HepG2 (cell line): Measurements from ENCODE around the gene CCL19. TPM values are rescaled to one million over a fixed set of nuclear protein-coding genes. Genes with fewer than 3 reads are reported as not detected.

Source experiments
- BHLHE40 ChIP-seq: IDR thresholded peaks from 2 replicates; pipeline ENCODE4 v1.6.1; 2011; ENCODE audit warnings: low read length, improper control_type of control experiment
- CC2D1A ChIP-seq: sonication (generic); formaldehyde crosslinking; IDR thresholded peaks from 2 replicates; pipeline ENCODE4 v1.8.1; 2023; ENCODE audit warnings: mild to moderate bottlenecking, missing genetic modification reagents
- DNMT3B ChIP-seq: conservative IDR thresholded peaks from 2 replicates; pipeline ENCODE4 v1.6.1; 2016; ENCODE audit warnings: missing biosample characterization, control low read depth
- DPF2 ChIP-seq: sonication (generic); formaldehyde crosslinking; IDR thresholded peaks from 2 replicates; pipeline ENCODE4 v1.4.0; 2020; ENCODE audit warnings: mild to moderate bottlenecking, low read depth, missing genetic modification reagents, borderline replicate concordance
- DR1 ChIP-seq: sonication (generic); formaldehyde crosslinking; IDR thresholded peaks from 2 replicates; pipeline ENCODE4 v1.8.0; 2021; ENCODE audit warnings: mild to moderate bottlenecking, missing genetic modification reagents, inconsistent platforms
- HOXA5 ChIP-seq: sonication (generic); formaldehyde crosslinking; IDR thresholded peaks from 2 replicates; pipeline ENCODE4 v1.4.0; 2020; ENCODE audit warnings: missing genetic modification reagents
- IRF9 ChIP-seq: sonication (generic); formaldehyde crosslinking; IDR thresholded peaks from 2 replicates; pipeline ENCODE4 v1.8.0; 2022; ENCODE audit warnings: missing genetic modification reagents, mild to moderate bottlenecking, borderline replicate concordance
- ISL2 ChIP-seq: sonication (generic); formaldehyde crosslinking; IDR thresholded peaks from 2 replicates; pipeline ENCODE4 v1.5.0; 2020; ENCODE audit warnings: missing genetic modification reagents
- ISX ChIP-seq: sonication (generic); formaldehyde crosslinking; conservative IDR thresholded peaks from 2 replicates; pipeline ENCODE4 v1.5.0; 2020; ENCODE audit warnings: missing genetic modification reagents
- KLF12 ChIP-seq: sonication (generic); formaldehyde crosslinking; IDR thresholded peaks from 2 replicates; pipeline ENCODE4 v1.4.0; 2020; ENCODE audit warnings: missing genetic modification reagents, borderline replicate concordance
- MTA1 ChIP-seq: sonication (generic); formaldehyde crosslinking; IDR thresholded peaks from 2 replicates; pipeline ENCODE4 v1.4.0; 2020; ENCODE audit warnings: missing genetic modification reagents, mild to moderate bottlenecking, borderline replicate concordance
- NCOA5 ChIP-seq: sonication (generic); formaldehyde crosslinking; IDR thresholded peaks from 2 replicates; pipeline ENCODE4 v1.4.0; 2020; ENCODE audit warnings: missing genetic modification reagents
- NFE2L2 ChIP-seq: fragments of 150-350 bp; IDR thresholded peaks from 2 replicates; pipeline ENCODE4 v1.6.1; 2014; ENCODE audit warnings: low read length
- NKX3-1 ChIP-seq: sonication (generic); formaldehyde crosslinking; IDR thresholded peaks from 2 replicates; pipeline ENCODE4 v1.5.0; 2020; ENCODE audit warnings: missing genetic modification reagents
- PRMT3 ChIP-seq: sonication (generic); formaldehyde crosslinking; IDR thresholded peaks from 2 replicates; pipeline ENCODE4 v1.8.1; 2022; ENCODE audit warnings: low read depth, mild to moderate bottlenecking, moderate library complexity, missing genetic modification reagents, borderline replicate concordance
- TBX2 ChIP-seq: sonication (generic); formaldehyde crosslinking; IDR thresholded peaks from 2 replicates; pipeline ENCODE4 v1.5.0; 2020; ENCODE audit warnings: missing genetic modification reagents, mild to moderate bottlenecking, borderline replicate concordance
- TCF7L2 ChIP-seq: IDR thresholded peaks from 2 replicates; pipeline ENCODE4 v1.6.1; 2011; ENCODE audit warnings: mild to moderate bottlenecking, low read depth, low read length, moderate library complexity
- THRA ChIP-seq: sonication (generic); formaldehyde crosslinking; IDR thresholded peaks from 2 replicates; pipeline ENCODE4 v1.4.0; 2020; ENCODE audit warnings: missing genetic modification reagents, borderline replicate concordance
- TOE1 ChIP-seq: sonication (generic); formaldehyde crosslinking; IDR thresholded peaks from 2 replicates; pipeline ENCODE4 v1.4.0; 2020; ENCODE audit warnings: mild to moderate bottlenecking, missing genetic modification reagents
- ZBTB25 ChIP-seq: IDR thresholded peaks from 2 replicates; pipeline ENCODE4 v1.6.1; 2018; ENCODE audit warnings: missing genetic modification reagents
- ZBTB38 ChIP-seq: sonication (generic); formaldehyde crosslinking; IDR thresholded peaks from 2 replicates; pipeline ENCODE4 v1.5.1; 2020; ENCODE audit warnings: mild to moderate bottlenecking, missing genetic modification reagents
- ZFP82 ChIP-seq: sonication (generic); formaldehyde crosslinking; IDR thresholded peaks from 2 replicates; pipeline ENCODE4 v1.5.1; 2020; ENCODE audit warnings: mild to moderate bottlenecking, missing genetic modification reagents, borderline replicate concordance
- ZNF143 ChIP-seq: sonication (generic); formaldehyde crosslinking; IDR thresholded peaks from 2 replicates; pipeline ENCODE4 v1.4.0; 2020; ENCODE audit warnings: missing genetic modification reagents
- ZNF24 ChIP-seq: fragments of 450-650 bp; IDR thresholded peaks from 2 replicates; pipeline ENCODE4 v1.6.1; 2017; ENCODE audit warnings: antibody characterized with exemption, mild to moderate bottlenecking
- ZNF513 ChIP-seq: sonication (generic); formaldehyde crosslinking; conservative IDR thresholded peaks from 2 replicates; pipeline ENCODE4 v1.5.0; 2020; ENCODE audit warnings: missing genetic modification reagents
- ZNF720 ChIP-seq: sonication (generic); formaldehyde crosslinking; IDR thresholded peaks from 2 replicates; pipeline ENCODE4 v1.4.0; 2020; ENCODE audit warnings: missing genetic modification reagents
- ZNF75D ChIP-seq: sonication (generic); formaldehyde crosslinking; IDR thresholded peaks from 2 replicates; pipeline ENCODE4 v1.8.1; 2023; ENCODE audit warnings: missing genetic modification reagents, mild to moderate bottlenecking, borderline replicate concordance
- ZSCAN29 ChIP-seq: sonication (generic); formaldehyde crosslinking; conservative IDR thresholded peaks from 2 replicates; pipeline ENCODE4 v1.4.0; 2020; ENCODE audit warnings: mild to moderate bottlenecking, missing genetic modification reagents
- polyA plus RNA-seq, 8 experiments: library from polyadenylated mRNA; depleted of rRNA in 3 of 8; stranded (reverse) in 7 of 8; unstranded in 1 of 8; fragments of >200 nt; fragmentation: Illumina TruSeq in 4 of 8; extraction: Trizol in 4 of 8; gene quantifications; 2 replicates each; pipeline versions ENCODE4 v1.2.1 to v1.2.3, GENCODE V29; 2011 to 2016; ENCODE audit warnings: low read depth in 4 of 8, missing spikeins in 1 of 8, mixed read lengths in 1 of 8; ENCODE audit not compliant: insufficient read depth in 1 of 8
- total RNA-seq, 5 experiments: library from RNA; depleted of rRNA; stranded (reverse); fragments of >200 nt; fragmentation: Illumina TruSeq; extraction: Trizol; gene quantifications; 2 replicates each; pipeline ENCODE4 v1.2.3, GENCODE V29; 2016; ENCODE audit warnings: low read depth in 1 of 5

Gene CCL19
- total and polyA plus RNA-seq, 2 of the 13 experiments (the other 11 are each of a cell fraction or from before 2014, with no cell fraction given) = not detected

GRCh38 chr9:34651876-34652601 lies 39.0 kb downstream of the CCL19 start, which contains the start of gene IL11RA (continued):
- TF ChIP-seq DNMT3B (CRISPR knock-in tag) (no peak), ZNF24 (no peak), TOE1 (CRISPR knock-in tag) (no peak), KLF12 (no peak), NCOA5 (CRISPR knock-in tag) (no peak), ISL2 (CRISPR knock-in tag) (no peak), CC2D1A (CRISPR knock-in tag) (no peak), ZNF720 (CRISPR knock-in tag) (no peak), TCF7L2 (no peak), PRMT3 (CRISPR knock-in tag) (no peak), ISX (no peak), TBX2 (CRISPR knock-in tag) (peak; percentile 75), NKX3-1 (no peak), ZNF75D (CRISPR knock-in tag) (no peak), ZNF143 (no peak; the same call in 1 of the 2 replicates), ZFP82 (CRISPR knock-in tag) (no peak), NFE2L2 (no peak), IRF9 (CRISPR knock-in tag) (no peak), BHLHE40 (no peak; the same call in 1 of the 2 replicates), DPF2 (CRISPR knock-in tag) (no peak), ZSCAN29 (CRISPR knock-in tag) (peak; percentile 91), ZNF513 (no peak), ZBTB25 (CRISPR knock-in tag) (peak; percentile 36; the same call in 1 of the 2 replicates), DR1 (CRISPR knock-in tag) (no peak; the same call in 1 of the 2 replicates), HOXA5 (CRISPR knock-in tag) (peak; percentile 94), MTA1 (CRISPR knock-in tag) (peak; percentile 73; the same call in 1 of the 2 replicates), ZBTB38 (no peak), THRA (CRISPR knock-in tag) (peak; percentile 47; the same call in 1 of the 2 replicates)
